H9 (cell line): ENCODE results near the gene FAM228A. TPM values are rescaled to one million over a fixed set of nuclear protein-coding genes. Genes with fewer than 3 reads are reported as not detected.

Source experiments
- DNase-seq: peaks from one replicate; pipeline ENCODE4 v3.0.0-alpha.2; 2017
- H2AFZ ChIP-seq: one replicate; pipeline ENCODE4 v1.6.1; 2013; ENCODE audit warnings: mild to moderate bottlenecking, low read length, control low read depth, moderate library complexity
- H2AK5ac ChIP-seq: 2 replicates; pipeline ENCODE4 v1.6.1; 2013; ENCODE audit warnings: low read length, control low read depth, mixed read lengths; ENCODE audit not compliant: insufficient read length
- H2BK120ac ChIP-seq: one replicate; pipeline ENCODE4 v1.6.1; 2013; ENCODE audit warnings: low read depth, mild to moderate bottlenecking, low read length, control low read depth, inconsistent platforms; ENCODE audit not compliant: poor library complexity, severe bottlenecking
- H2BK12ac ChIP-seq: 2 replicates; pipeline ENCODE4 v1.6.1; 2013; ENCODE audit warnings: low read length, control low read depth, mixed read lengths, low read depth; ENCODE audit not compliant: insufficient read length
- H2BK15ac ChIP-seq: 2 replicates; pipeline ENCODE4 v1.6.1; 2013; ENCODE audit warnings: low read depth, low read length, control low read depth
- H2BK20ac ChIP-seq: one replicate; pipeline ENCODE4 v1.6.1; 2013; ENCODE audit warnings: low read depth, mild to moderate bottlenecking, low read length, control low read depth, inconsistent platforms; ENCODE audit not compliant: poor library complexity, severe bottlenecking
- H2BK5ac ChIP-seq: 2 replicates; pipeline ENCODE4 v1.6.1; 2013; ENCODE audit warnings: low read length, control low read depth, mixed read lengths; ENCODE audit not compliant: insufficient read length
- H3K14ac ChIP-seq: 2 replicates; pipeline ENCODE4 v1.6.1; 2013; ENCODE audit warnings: low read length, control low read depth; ENCODE audit not compliant: insufficient read depth
- H3K18ac ChIP-seq: 2 replicates; pipeline ENCODE4 v1.6.1; 2013; ENCODE audit warnings: low read depth, mild to moderate bottlenecking, mixed read lengths, low read length, control low read depth; ENCODE audit not compliant: insufficient read length
- H3K23ac ChIP-seq: 2 replicates; pipeline ENCODE4 v1.6.1; 2013; ENCODE audit warnings: low read length, control low read depth, mixed read lengths, low read depth; ENCODE audit not compliant: insufficient read length
- H3K23me2 ChIP-seq: 2 replicates; pipeline ENCODE4 v1.6.1; 2013; ENCODE audit warnings: low read depth, mild to moderate bottlenecking, mixed read lengths, low read length, control low read depth; ENCODE audit not compliant: insufficient read length, poor library complexity, severe bottlenecking
- H3K27ac ChIP-seq: 2 replicates; pipeline ENCODE4 v1.5.1; 2013; ENCODE audit warnings: low read length, control low read depth, mixed read lengths, low read depth; ENCODE audit not compliant: insufficient read length
- H3K27me3 ChIP-seq: 2 replicates; pipeline ENCODE4 v1.6.1; 2013; ENCODE audit warnings: low read length, control low read depth, inconsistent platforms; ENCODE audit not compliant: insufficient read depth
- H3K4ac ChIP-seq: 2 replicates; pipeline ENCODE4 v1.6.1; 2013; ENCODE audit warnings: low read depth, mild to moderate bottlenecking, control low read depth, inconsistent platforms, low read length, moderate library complexity
- H3K4me1 ChIP-seq: 2 replicates; pipeline ENCODE4 v1.6.1; 2013; ENCODE audit warnings: low read length, control low read depth, inconsistent platforms; ENCODE audit not compliant: insufficient read depth
- H3K4me2 ChIP-seq: 2 replicates; pipeline ENCODE4 v1.6.1; 2013; ENCODE audit warnings: low read length, control low read depth, mixed read lengths; ENCODE audit not compliant: insufficient read length, insufficient read depth
- H3K56ac ChIP-seq: 2 replicates; pipeline ENCODE4 v1.6.1; 2013; ENCODE audit warnings: low read depth, mild to moderate bottlenecking, mixed read lengths, low read length, control low read depth; ENCODE audit not compliant: insufficient read length
- H3K79me1 ChIP-seq: 2 replicates; pipeline ENCODE4 v1.6.1; 2013; ENCODE audit warnings: low read depth, mild to moderate bottlenecking, moderate library complexity, low read length, control low read depth, inconsistent platforms; ENCODE audit not compliant: insufficient read depth, poor library complexity, severe bottlenecking
- H3K79me2 ChIP-seq: 2 replicates; pipeline ENCODE4 v1.6.1; 2013; ENCODE audit warnings: low read length, control low read depth, inconsistent platforms; ENCODE audit not compliant: insufficient read depth
- H3K9ac ChIP-seq: 2 replicates; pipeline ENCODE4 v1.6.1; 2013; ENCODE audit warnings: low read length, control low read depth, mixed read lengths; ENCODE audit not compliant: insufficient read length; ENCODE audit errors: extremely low read depth
- H3K9me3 ChIP-seq: one replicate; pipeline ENCODE4 v1.6.1; 2013; ENCODE audit warnings: low read depth, low read length, inconsistent platforms; ENCODE audit not compliant: control insufficient read depth
- H3T11ph ChIP-seq: one replicate; pipeline ENCODE4 v1.6.1; 2013; ENCODE audit warnings: mild to moderate bottlenecking, low read length, control low read depth, inconsistent platforms
- H4K20me1 ChIP-seq: one replicate; pipeline ENCODE4 v1.6.1; 2013; ENCODE audit not compliant: control insufficient read depth, insufficient read length, insufficient read depth
- H4K5ac ChIP-seq: 2 replicates; pipeline ENCODE4 v1.6.1; 2013; ENCODE audit warnings: low read depth, mild to moderate bottlenecking, mixed read lengths, low read length, control low read depth; ENCODE audit not compliant: insufficient read length
- H4K8ac ChIP-seq: replicated peaks from 2 replicates; pipeline ENCODE4 v1.6.1; 2013; ENCODE audit warnings: low read length, control low read depth, mixed read lengths, low read depth; ENCODE audit not compliant: insufficient read length
- H4K91ac ChIP-seq: 2 replicates; pipeline ENCODE4 v1.6.1; 2013; ENCODE audit warnings: low read depth, mild to moderate bottlenecking, moderate library complexity, mixed read lengths, low read length, control low read depth; ENCODE audit not compliant: insufficient read length
- H3K27ac Mint-ChIP-seq, 3 experiments: 2 replicates in 2 of 3; 3 replicates in 1 of 3; pipeline ENCODE4 v1.8.0; 2020 to 2021; ENCODE audit warnings: mixed read lengths in 3 of 3, mild to moderate bottlenecking in 1 of 3, moderate library complexity in 1 of 3
- H3K27me3 Mint-ChIP-seq: 2 replicates; pipeline ENCODE4 v1.8.0; 2021; ENCODE audit warnings: low read depth, mild to moderate bottlenecking, moderate library complexity, mixed read lengths
- H3K36me3 Mint-ChIP-seq, 3 experiments: 2 replicates in 2 of 3; 3 replicates in 1 of 3; pipeline ENCODE4 v1.8.0; 2020 to 2021; ENCODE audit warnings: low read depth in 3 of 3, mixed read lengths in 3 of 3; ENCODE audit not compliant: insufficient read depth in 1 of 3
- H3K4me1 Mint-ChIP-seq, 2 experiments: 2 replicates each; pipeline ENCODE4 v1.8.0; 2020; ENCODE audit warnings: mixed read lengths in 2 of 2
- H3K4me3 Mint-ChIP-seq, 2 experiments: 2 replicates in 1 of 2; 3 replicates in 1 of 2; pipeline ENCODE4 v1.8.0; 2020 to 2021; ENCODE audit warnings: mild to moderate bottlenecking in 2 of 2, mixed read lengths in 2 of 2, moderate library complexity in 1 of 2
- H3K9me3 Mint-ChIP-seq, 2 experiments: 2 replicates in 1 of 2; 3 replicates in 1 of 2; pipeline ENCODE4 v1.8.0; 2020; ENCODE audit warnings: mild to moderate bottlenecking in 2 of 2, mixed read lengths in 2 of 2, moderate library complexity in 1 of 2
- WGBS: extraction: QIAGEN DNeasy Blood & Tissue Kit; methylation state at CpG from one replicate; pipeline ENCODE4 v1.1.7; 2013; ENCODE audit warnings: missing lambda C conversion rate, low lambda C conversion rate, mixed read lengths; ENCODE audit not compliant: insufficient read length; ENCODE audit errors: extremely low coverage; 5-methylcytosine and 5-hydroxymethylcytosine counted together
- total RNA-seq: library from RNA; stranded (reverse); gene quantifications from 2 replicates; pipeline ENCODE4 v1.2.1, GENCODE V29; 2021
- TF ChIP-seq, protein P1 (sequence below): fragments of 200-600 bp; sonication (generic); conservative IDR thresholded peaks from 3 replicates; pipeline ENCODE4 v1.8.0; 2021; ENCODE audit warnings: antibody characterized with exemption, mild to moderate bottlenecking

FAM228A gene
- total RNA-seq, 1 experiment from 2014 or later = not detected

DNA sequence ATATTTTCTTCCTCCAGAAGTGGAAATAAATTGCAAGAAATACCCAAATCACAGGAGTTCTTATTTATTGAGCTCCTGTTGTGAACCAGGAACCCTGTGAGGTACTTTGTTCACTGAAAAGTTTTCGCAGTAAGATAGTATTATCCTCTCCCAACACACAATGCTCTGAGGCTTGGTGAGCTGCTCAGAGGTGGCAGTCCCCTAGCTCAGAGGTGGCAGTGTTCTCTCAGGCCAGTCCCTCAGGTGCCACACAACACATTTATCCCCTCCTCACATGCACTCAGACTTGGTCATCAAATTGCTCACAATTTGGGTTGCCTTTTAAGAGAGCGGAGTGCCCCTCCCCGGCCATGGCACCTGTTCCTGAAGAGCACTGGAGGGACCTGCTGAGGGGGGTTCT lies 25.9 kb downstream of the FAM228A start:
- H3K9me3 ChIP-seq = no peaks in the 10 kb centered on the region
- H3K23me2 ChIP-seq = no peaks in the 10 kb centered on the region
- H4K20me1 ChIP-seq = no peaks in the 10 kb centered on the region
- no peak overlapping the region for H2BK120ac ChIP-seq
- no peak overlapping the region for H3T11ph ChIP-seq
- H3K4me1 ChIP-seq = no peaks in the 10 kb centered on the region
- H3K36me3 Mint-ChIP-seq = peaks cover 0 to 5% (median 0%) of the 10 kb centered on the region in 3 experiments; a peak in 1 of 7 replicates
- H3K4me2 ChIP-seq = no peak overlapping the region
- H4K8ac ChIP-seq = no peak overlapping the region
- H3K14ac ChIP-seq = no peak overlapping the region
- no peaks in the 10 kb centered on the region for H3K9me3 Mint-ChIP-seq
- TF ChIP-seq, protein P1, sequence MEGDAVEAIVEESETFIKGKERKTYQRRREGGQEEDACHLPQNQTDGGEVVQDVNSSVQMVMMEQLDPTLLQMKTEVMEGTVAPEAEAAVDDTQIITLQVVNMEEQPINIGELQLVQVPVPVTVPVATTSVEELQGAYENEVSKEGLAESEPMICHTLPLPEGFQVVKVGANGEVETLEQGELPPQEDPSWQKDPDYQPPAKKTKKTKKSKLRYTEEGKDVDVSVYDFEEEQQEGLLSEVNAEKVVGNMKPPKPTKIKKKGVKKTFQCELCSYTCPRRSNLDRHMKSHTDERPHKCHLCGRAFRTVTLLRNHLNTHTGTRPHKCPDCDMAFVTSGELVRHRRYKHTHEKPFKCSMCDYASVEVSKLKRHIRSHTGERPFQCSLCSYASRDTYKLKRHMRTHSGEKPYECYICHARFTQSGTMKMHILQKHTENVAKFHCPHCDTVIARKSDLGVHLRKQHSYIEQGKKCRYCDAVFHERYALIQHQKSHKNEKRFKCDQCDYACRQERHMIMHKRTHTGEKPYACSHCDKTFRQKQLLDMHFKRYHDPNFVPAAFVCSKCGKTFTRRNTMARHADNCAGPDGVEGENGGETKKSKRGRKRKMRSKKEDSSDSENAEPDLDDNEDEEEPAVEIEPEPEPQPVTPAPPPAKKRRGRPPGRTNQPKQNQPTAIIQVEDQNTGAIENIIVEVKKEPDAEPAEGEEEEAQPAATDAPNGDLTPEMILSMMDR = no peak
- H3K9ac ChIP-seq = no peak overlapping the region
- no peak overlapping the region for H2BK20ac ChIP-seq
- no peak overlapping the region for H3K18ac ChIP-seq
- H3K56ac ChIP-seq = no peak overlapping the region
- WGBS = no CpG with 5 or more reads among the region's 3 CpGs
- H2BK5ac ChIP-seq = no peak overlapping the region
- H3K4me1 Mint-ChIP-seq = peaks cover 0 to 9% of the 10 kb centered on the region in 2 experiments; a peak in 2 of 4 replicates
- H4K5ac ChIP-seq = no peak overlapping the region
- no peak overlapping the region for H2BK15ac ChIP-seq
- H3K4me3 Mint-ChIP-seq = no peak overlapping the region
- H2AK5ac ChIP-seq = no peak overlapping the region
- H2AFZ ChIP-seq = no peak overlapping the region
- DNase-seq = no peak
- H3K79me2 ChIP-seq = no peaks in the 10 kb centered on the region
- no peaks in the 10 kb centered on the region for H3K79me1 ChIP-seq
- H3K23ac ChIP-seq = no peak overlapping the region
- H3K27ac Mint-ChIP-seq = no peak overlapping the region
- no peak overlapping the region for H2BK12ac ChIP-seq
- no peak overlapping the region for H3K4ac ChIP-seq
- no peak overlapping the region for H4K91ac ChIP-seq
- no peaks in the 10 kb centered on the region for H3K27me3 ChIP-seq
- H3K27me3 Mint-ChIP-seq = peaks cover 3% of the 10 kb centered on the region
- no peak overlapping the region for H3K27ac ChIP-seq
